Astrocyte (in vitro differentiated cells and primary cell): ENCODE data around the gene PLGRKT.

ENCODE experiments used
- CTCF ChIP-seq: IDR thresholded peaks from 2 replicates; pipeline ENCODE4 v1.5.1; 2011; ENCODE audit warnings: low read depth, mild to moderate bottlenecking, inconsistent platforms, low read length, moderate library complexity; ENCODE audit not compliant: insufficient read depth
- EZH2 ChIP-seq: IDR thresholded peaks from 2 replicates; pipeline ENCODE4 v1.6.1; 2012; ENCODE audit warnings: mild to moderate bottlenecking, low read length, inconsistent platforms; ENCODE audit not compliant: insufficient read depth

DNA sequence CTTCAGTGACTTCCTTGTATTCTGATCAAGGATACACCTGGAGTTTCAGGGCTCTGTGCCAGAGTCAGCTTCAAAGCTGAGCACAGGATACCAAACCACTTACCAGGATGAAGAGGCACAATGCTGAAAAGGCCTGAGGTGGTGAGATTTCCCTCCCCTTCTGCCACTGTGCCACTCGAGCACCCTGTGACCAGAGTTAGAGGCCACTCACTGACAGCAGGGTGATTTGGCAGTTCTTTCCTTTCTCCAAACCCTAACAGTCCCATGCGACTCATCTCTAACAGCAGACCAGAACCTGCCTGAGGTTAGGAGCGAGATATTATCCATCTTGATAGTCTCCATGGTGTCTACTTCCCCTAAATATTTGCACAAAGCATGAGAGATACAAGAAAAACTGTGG is 1.8 kb downstream of the PLGRKT start:
- no peak for TF ChIP-seq CTCF
- no peak for TF ChIP-seq EZH2
